Astrocyte (in vitro differentiated cells and primary cell): ENCODE measurements around the gene FAM120B. TPM values are rescaled to one million over a fixed set of nuclear protein-coding genes. Genes with fewer than 3 reads are reported as not detected.

Experiments
- microRNA-seq: library from miRNA; unstranded; fragments of <30 nt; microRNA quantifications from one replicate; pipeline ENCODE4 v1.2.0, GENCODE V29; 2020
- total RNA-seq: library from RNA; stranded (reverse); gene quantifications from 2 replicates; pipeline ENCODE4 v1.2.1, GENCODE V29; 2021

Gene FAM120B
- total RNA-seq, 1 donor from 2014 or later, result 29.8 TPM

Small RNA genes lying within 50 kb of the gene (microRNA-seq; reads per million reads assigned to microRNA genes)
- not detected for gene MIR4644

Other genes starting within 250 kb of the FAM120B start
- gene DLL1, start 15.7 kb upstream of the FAM120B start, total RNA-seq, result 1.6 and 2.0 TPM in 2 replicates
- gene PSMB1, start 246.5 kb downstream of the FAM120B start, total RNA-seq, result 184 and 192 TPM in 2 replicates
- gene TBP, start 247.6 kb downstream of the FAM120B start, total RNA-seq, result 14.2 and 19.3 TPM in 2 replicates